ENCODE results near the gene RPS6KA2. TPM values are rescaled to one million over a fixed set of nuclear protein-coding genes. Genes with fewer than 3 reads are reported as not detected.
A peak's percentile ranks its signal among the peaks of the same experiment; 100 is the strongest.

The RPS6KA2 gene
- polyA plus RNA-seq, 1 donor (not counting 4 experiments of a cell fraction or from before 2014, with no cell fraction given) = 8.2 TPM

- H3K27ac ChIP-seq (ENCODE audit: control insufficient read depth, insufficient read depth, low read length) = no peak overlapping the region
- H4K20me1 ChIP-seq (ENCODE audit: control insufficient read depth, extremely low read depth, insufficient read depth, low read length) = no peaks in the 10 kb centered on the region
- no peaks in the 10 kb centered on the region for H3K27me3 ChIP-seq (ENCODE audit: control insufficient read depth, extremely low read depth, insufficient read depth, low read length)
- TF ChIP-seq EZH2 (IDR thresholded peaks at IDR 0.05; ENCODE audit: low read length) (no peak), CTCF (optimal IDR thresholded peaks at IDR 0.05 in 1 of 3, IDR thresholded peaks at IDR 0.05 in 1 of 3, conservative IDR thresholded peaks at IDR 0.05 in 1 of 3; ENCODE audit: extremely low read depth in 1 of 3, insufficient read depth in 2 of 3, low read length in 3 of 3) (no peak)
- FAIRE-seq (peak; percentile 90), DNase-seq (ENCODE audit: low read depth, low spot score) (no peak)
- H3K4me3 ChIP-seq (ENCODE audit: control insufficient read depth in 2 of 3, extremely low read depth in 1 of 3, insufficient read depth in 2 of 3, low read depth in 1 of 3, low read length in 3 of 3) = peak overlapping the region in 1 of 3 experiments; percentile 3
- peak overlapping the region; percentile 68 for H2AFZ ChIP-seq (ENCODE audit: control insufficient read depth, low read length)
- H3K79me2 ChIP-seq (ENCODE audit: control insufficient read depth, insufficient read depth, low read length) = no peaks in the 10 kb centered on the region
- dilution Hi-C loops (cut with MboI; ENCODE audit: extremely low pct_ligation_motif_present, low sequenced_read_pairs) = no loop called here
- no peaks in the 10 kb centered on the region for H3K36me3 ChIP-seq (ENCODE audit: control insufficient read depth in 2 of 2, extremely low read depth in 1 of 2, insufficient read depth in 2 of 2, low read length in 2 of 2)
- no peaks in the 10 kb centered on the region for H3K9me3 ChIP-seq (ENCODE audit: control insufficient read depth, low read depth, low read length)
- H3K4me2 ChIP-seq (ENCODE audit: control insufficient read depth, extremely low read depth, insufficient read depth, low read depth, low read length) = peak overlapping the region; percentile 63
- peak overlapping the region; percentile 9 for H3K9ac ChIP-seq (ENCODE audit: control insufficient read depth, extremely low read depth, insufficient read depth, low read length)
- peaks cover 8% of the 10 kb centered on the region for H3K4me1 ChIP-seq (ENCODE audit: control insufficient read depth, extremely low read depth, insufficient read depth, low read length)
- no peaks in the 10 kb centered on the region for H3K9me1 ChIP-seq (ENCODE audit: control insufficient read depth, extremely low read depth, insufficient read depth, low read length)
These were observed 166.3 kb downstream of the RPS6KA2 start for GRCh38 chr6:166460473-166461437.

DNA sequence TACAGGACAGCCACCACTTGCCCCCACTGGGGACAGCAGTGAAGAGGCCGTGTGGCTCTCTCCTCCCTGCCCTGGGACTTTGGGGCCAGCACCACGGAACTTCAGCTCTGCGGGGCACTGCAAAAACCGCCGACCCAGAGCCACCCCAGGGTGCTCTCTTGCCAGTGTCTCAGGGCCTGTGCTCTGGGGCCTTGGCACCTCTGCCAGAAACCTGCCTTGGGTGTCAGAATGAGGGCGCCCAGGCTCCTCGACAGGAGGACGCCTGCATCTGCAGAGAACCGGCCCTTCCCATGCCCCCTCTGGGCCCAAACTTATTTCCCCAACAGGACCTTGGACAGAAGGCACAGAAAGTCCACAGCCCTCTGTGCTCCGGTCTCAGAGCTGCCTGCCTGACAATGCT is 167.1 kb downstream of the RPS6KA2 start:
- TF ChIP-seq EZH2 (IDR thresholded peaks at IDR 0.05; ENCODE audit: low read length) = no peak
- TF ChIP-seq CTCF (optimal IDR thresholded peaks at IDR 0.05 in 1 of 3, IDR thresholded peaks at IDR 0.05 in 1 of 3, conservative IDR thresholded peaks at IDR 0.05 in 1 of 3; ENCODE audit: extremely low read depth in 1 of 3, insufficient read depth in 2 of 3, low read length in 3 of 3) = no peak
- dilution Hi-C loops (cut with MboI; ENCODE audit: extremely low pct_ligation_motif_present, low sequenced_read_pairs) = no loop called here
- DNase-seq (ENCODE audit: low read depth, low spot score) (no peak), FAIRE-seq (no peak)
- Histone ChIP-seq H3K27me3 (ENCODE audit: control insufficient read depth, extremely low read depth, insufficient read depth, low read length) (no peaks in the 10 kb centered on the region), H3K9ac (ENCODE audit: control insufficient read depth, extremely low read depth, insufficient read depth, low read length) (no peak overlapping the region), H3K9me1 (ENCODE audit: control insufficient read depth, extremely low read depth, insufficient read depth, low read length) (no peaks in the 10 kb centered on the region), H4K20me1 (ENCODE audit: control insufficient read depth, extremely low read depth, insufficient read depth, low read length) (no peaks in the 10 kb centered on the region), H2AFZ (ENCODE audit: control insufficient read depth, low read length) (no peak overlapping the region), H3K4me1 (ENCODE audit: control insufficient read depth, extremely low read depth, insufficient read depth, low read length) (peaks cover 8% of the 10 kb centered on the region), H3K4me2 (ENCODE audit: control insufficient read depth, extremely low read depth, insufficient read depth, low read depth, low read length) (no peak overlapping the region), H3K9me3 (ENCODE audit: control insufficient read depth, low read depth, low read length) (no peaks in the 10 kb centered on the region), H3K4me3 (ENCODE audit: control insufficient read depth in 2 of 3, extremely low read depth in 1 of 3, insufficient read depth in 2 of 3, low read depth in 1 of 3, low read length in 3 of 3) (no peak overlapping the region), H3K27ac (ENCODE audit: control insufficient read depth, insufficient read depth, low read length) (no peak overlapping the region), H3K79me2 (ENCODE audit: control insufficient read depth, insufficient read depth, low read length) (no peaks in the 10 kb centered on the region), H3K36me3 (ENCODE audit: control insufficient read depth in 2 of 2, extremely low read depth in 1 of 2, insufficient read depth in 2 of 2, low read length in 2 of 2) (no peaks in the 10 kb centered on the region)
